ENCODE measurements around the gene UBE2F.

GRCh38 chr2:237993701-237994100, 26.9 kb downstream of the UBE2F start:
- TF ChIP-seq CTCF (IDR thresholded peaks at IDR 0.05) (no peak), POLR2A (IDR thresholded peaks at IDR 0.05) (no peak)

All from adrenal gland (tissue), 5 donors.